ENCODE results near the gene NAT8L.

- TF ChIP-seq, protein P1, sequence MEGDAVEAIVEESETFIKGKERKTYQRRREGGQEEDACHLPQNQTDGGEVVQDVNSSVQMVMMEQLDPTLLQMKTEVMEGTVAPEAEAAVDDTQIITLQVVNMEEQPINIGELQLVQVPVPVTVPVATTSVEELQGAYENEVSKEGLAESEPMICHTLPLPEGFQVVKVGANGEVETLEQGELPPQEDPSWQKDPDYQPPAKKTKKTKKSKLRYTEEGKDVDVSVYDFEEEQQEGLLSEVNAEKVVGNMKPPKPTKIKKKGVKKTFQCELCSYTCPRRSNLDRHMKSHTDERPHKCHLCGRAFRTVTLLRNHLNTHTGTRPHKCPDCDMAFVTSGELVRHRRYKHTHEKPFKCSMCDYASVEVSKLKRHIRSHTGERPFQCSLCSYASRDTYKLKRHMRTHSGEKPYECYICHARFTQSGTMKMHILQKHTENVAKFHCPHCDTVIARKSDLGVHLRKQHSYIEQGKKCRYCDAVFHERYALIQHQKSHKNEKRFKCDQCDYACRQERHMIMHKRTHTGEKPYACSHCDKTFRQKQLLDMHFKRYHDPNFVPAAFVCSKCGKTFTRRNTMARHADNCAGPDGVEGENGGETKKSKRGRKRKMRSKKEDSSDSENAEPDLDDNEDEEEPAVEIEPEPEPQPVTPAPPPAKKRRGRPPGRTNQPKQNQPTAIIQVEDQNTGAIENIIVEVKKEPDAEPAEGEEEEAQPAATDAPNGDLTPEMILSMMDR (IDR thresholded peaks at IDR 0.05), result no peak
- TF ChIP-seq POLR2AphosphoS5 (IDR thresholded peaks at IDR 0.05) (no peak), POLR2A (IDR thresholded peaks at IDR 0.05) (no peak)
Observed at GRCh38 chr4:2058264-2059045, 672 bp upstream of the NAT8L start.
